Measurements from ENCODE around the gene CBR3. TPM values are rescaled to one million over a fixed set of nuclear protein-coding genes. Genes with fewer than 3 reads are reported as not detected.
"Not testable (repeated sequence)": the region's sequence is repeated elsewhere in the genome, so short reads cannot be mapped to it uniquely, and the experiment has no call there.

Gene CBR3
- 6.5 TPM for total RNA-seq

DNA sequence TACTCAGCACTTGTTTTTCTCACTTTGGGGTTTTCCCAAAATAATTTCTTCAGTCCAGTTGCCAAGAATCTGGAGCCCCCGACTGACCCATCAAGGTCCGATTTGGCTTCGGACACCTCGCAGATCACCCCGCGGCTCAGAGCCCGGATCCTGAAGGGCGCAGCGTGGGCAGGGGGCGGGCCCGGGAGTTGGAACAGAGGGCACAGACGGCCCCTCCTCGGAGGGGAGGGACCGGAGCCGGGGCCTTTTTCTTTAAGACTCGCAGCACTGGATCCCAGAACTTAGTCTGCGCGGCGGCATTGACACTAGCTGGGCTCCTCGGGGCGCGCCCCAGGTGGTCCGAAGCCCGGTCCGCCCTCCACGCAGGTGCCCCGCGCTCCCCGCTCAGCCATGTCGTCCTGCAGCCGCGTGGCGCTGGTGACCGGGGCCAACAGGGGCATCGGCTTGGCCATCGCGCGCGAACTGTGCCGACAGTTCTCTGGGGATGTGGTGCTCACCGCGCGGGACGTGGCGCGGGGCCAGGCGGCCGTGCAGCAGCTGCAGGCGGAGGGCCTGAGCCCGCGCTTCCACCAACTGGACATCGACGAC is at the start of gene CBR3:
Gene CBR3 (plus strand): TSS at position 277 of the 588 bp plus-strand sequence. CDS start 114 bp downstream, at position 391.
- DNase-seq: peak; percentile 59

GRCh38 chr21:36087362-36088138 is 47.3 kb upstream of the CBR3 start:
- DNase-seq: peak; percentile 75

DNA sequence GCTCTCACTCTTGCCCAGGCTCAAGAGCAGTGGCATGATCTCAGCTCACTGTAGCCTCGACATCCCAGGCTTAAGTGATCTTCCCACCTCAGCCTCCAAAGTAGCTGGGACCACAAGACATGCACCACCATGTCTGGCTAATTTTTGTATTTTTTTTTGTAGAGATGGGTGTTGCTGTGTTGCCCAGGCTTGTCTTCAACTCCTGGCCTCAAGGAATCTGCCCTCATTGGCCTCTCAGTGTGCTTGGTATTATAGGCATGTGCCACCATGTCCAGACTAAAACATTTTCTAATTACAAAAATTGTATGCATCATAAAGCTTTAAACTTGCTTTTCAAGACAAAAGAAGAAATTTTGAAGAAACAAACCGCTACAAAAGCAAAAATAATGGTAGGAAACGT is 44.9 kb upstream of the CBR3 start:
- DNase-seq: no peak

DNA sequence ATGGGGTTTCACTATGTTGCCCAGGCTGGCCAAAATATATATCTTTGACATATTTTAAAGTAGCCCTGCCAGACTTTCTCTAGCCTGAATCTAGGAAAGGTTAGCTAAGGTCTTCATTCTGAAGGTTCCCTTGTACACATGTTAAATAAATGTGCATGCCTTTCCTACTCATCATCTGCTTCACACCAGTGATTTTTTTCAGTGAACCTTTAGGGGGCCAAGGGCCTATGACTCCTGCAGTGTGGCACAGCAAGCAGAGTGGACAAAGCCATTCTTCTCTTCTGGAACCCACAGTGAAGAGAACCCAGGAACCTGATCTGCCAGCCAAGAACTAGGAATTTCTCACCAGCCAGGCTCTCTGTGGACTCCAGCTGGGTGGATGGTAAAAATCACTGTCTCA is 42.2 kb upstream of the CBR3 start:
- no peak for DNase-seq

DNA sequence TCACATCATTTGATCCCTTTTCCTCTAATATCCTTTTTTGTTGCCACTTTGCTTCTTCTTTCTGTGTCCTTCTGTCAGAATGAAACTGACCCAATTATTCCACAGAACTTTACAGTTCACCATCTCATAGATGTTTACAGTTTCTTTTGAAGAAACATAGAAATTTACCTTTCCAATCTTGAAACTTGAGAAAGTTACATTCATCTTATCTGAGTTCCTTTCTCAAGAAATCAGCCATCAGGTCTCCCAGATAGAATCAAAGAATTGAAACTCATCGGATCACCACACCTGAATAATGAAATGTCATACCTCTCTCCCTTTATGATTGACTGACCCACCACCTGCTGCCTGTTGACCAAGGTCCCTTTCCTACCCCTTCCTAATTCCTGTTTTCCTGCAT is 41.4 kb upstream of the CBR3 start:
- no peak for DNase-seq

DNA sequence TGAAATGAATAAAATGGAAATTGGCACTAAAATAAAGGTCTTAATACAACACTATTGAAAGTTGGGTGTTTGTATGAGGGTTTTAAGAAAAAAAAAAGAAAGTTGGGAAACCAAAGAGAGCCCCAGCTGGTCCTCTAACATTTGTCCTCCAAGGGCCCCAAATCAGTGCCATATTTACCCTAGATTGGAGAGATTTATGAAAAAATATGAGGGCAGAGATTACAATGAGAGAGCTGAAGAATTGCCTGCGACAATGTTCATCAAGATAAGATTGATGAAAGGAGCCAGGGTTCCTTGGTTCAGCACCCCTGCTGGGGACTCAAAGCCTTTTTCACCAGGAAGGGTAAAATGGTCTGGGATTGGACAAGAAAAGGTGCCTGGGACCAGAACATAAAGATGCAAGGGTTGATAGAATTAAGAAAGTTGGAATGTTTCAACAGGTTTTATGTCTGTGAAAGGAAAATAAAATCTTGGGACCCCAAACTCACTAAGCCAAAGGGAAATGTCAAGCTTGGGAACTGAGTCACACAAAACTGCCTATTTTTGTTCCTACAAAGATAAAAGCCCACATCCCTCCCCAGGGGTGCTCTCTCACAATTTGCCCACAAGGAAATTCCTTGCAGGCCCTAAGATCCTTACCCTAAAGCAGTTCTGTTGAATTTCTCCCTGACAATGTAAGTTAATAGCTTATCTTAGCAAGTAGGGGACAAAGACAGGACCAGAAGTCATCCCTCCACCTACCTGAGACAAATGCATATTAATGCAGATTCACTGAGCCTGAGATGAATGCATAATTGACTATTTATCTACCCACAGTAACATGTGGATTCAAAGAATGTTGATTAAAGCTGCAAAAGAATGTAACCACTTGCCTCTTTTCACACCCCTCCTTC is 38.2 kb upstream of the CBR3 start:
- no peak for DNase-seq

- no peak for DNase-seq
These were observed 37.3 kb upstream of the CBR3 start for GRCh38 chr21:36097427-36098181.

DNA sequence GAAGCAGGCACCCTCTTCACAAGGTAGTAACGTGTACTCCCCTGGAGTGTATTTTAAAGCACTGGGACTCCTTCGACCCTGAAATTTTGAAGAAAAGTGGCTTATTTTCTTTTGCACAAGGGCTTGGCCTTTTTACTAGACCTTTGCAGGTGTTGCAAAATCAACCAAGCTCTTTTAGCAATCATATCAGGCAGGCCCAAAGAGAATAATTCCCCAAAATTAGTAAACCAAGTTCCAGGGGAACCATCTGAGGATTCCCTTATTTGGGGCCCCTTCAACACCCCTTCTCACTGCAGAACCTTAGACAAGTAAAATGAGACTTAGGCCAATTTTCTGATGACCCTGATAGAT is 36.7 kb upstream of the CBR3 start:
- no peak for DNase-seq

GRCh38 chr21:36099000-36099399 is 35.9 kb upstream of the CBR3 start:
- DNase-seq: no peak

DNA sequence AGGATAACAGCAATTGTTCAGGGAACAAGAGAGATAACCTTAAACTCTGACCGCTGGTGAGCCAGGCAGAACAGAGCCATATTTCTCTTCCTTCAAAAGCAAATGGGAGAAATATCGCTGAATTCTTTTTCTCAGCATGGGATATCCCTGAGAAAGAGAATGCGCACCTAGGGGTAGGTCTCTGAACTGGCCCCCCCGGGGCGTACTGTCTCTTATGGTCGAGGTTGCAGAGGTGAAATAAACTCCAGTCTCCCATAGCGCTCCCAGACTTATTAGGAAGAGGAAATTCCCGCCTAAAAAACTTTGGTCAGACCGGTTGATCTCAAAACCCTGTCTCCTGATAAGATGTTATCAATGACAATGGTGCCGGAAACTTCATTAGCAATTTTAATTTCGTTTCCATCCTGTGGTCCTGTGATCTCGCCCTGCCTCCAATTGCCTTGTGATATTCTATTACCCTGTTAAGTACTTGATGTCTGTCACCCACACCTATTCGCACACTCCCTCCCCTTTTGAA is 35.1 kb upstream of the CBR3 start:
- DNase-seq: not testable (repeated sequence)

DNA sequence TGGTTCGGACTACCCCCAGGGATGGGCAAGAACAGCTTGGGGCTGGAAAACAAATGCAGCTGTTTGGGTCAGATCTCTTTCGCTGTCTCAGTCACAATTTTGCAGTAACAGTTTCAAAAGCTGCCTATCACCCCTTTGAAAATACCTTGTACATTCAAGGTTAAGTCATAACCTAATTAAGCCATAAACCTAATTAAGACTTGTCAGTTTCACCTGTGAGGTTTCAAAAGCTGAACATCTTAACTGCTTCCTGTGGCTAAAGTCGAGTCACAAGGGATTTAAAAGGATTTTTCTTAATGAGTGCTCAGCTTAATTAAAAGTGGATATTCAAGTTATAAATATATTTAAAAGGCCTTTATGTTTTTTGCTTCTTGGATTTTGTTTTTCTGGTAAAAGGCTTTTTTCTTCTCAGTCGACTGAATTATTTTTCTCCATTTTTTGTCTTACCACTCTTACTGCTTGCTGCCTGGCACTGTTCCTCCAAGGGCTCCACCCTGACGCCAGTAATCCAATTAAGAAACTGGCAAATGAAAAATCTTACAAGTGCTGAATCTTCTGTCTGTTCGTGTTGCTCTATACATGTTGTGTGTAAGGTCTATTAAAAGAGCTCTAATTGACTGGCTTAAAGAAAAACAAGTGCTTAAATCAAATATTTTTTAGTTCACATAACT is 33.8 kb upstream of the CBR3 start:
- no peak for DNase-seq

GRCh38 chr21:36103434-36103833 is 31.4 kb upstream of the CBR3 start:
- no peak for DNase-seq

GRCh38 chr21:36104317-36105300 is 30.3 kb upstream of the CBR3 start:
- DNase-seq: peak; percentile 66

DNA sequence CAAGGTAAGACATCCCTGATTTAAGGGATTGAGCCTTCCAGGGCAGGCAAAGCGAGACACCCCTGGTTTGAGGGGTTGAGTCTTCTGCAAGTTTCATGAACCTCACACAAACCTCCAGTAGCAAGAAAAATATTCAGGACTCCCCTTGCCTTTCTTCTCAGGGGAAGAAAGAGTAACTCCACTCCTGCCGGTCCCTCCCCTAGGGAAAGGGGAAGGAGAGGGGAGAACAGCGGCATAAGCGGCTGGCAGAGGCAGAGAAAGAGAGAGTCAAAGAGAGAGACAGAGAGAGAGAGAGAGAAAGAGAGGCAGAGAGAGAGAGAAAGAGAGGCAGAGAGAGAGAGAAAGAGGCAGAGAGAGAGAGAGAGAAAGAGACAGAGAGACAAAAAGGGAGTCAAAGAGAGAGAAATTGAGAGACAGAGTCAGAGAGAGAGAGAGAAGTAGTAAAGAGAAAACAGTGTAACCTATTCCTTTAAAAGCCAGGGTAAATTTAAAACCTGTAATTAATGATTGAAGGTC is 29.5 kb upstream of the CBR3 start:
- no peak for DNase-seq

GRCh38 chr21:36109868-36110267 is 25.0 kb upstream of the CBR3 start:
- no peak for DNase-seq

DNA sequence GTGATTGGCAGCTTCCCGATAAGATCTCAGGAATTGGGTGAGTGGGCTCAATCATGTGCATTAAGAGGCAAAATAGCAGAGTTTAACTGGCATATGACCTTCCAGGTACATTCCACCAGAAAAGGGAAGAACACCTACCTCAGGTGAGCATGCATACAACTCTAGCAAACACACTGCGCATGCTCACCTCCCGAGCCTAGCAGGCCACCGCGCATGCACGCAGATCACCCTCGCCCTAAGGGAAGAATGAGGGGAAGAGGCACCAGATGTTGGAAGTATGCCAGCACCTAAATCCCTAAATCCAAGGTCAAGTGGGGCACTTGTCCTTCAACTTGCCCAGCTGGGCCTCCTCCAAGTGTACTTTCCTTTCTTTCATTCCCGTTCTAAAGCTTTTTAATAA is 23.6 kb upstream of the CBR3 start:
- no peak for DNase-seq

- no peak for DNase-seq
These were observed 21.0 kb upstream of the CBR3 start for GRCh38 chr21:36113647-36114428.

GRCh38 chr21:36115138-36115730 is 19.6 kb upstream of the CBR3 start:
- no peak for DNase-seq

DNA sequence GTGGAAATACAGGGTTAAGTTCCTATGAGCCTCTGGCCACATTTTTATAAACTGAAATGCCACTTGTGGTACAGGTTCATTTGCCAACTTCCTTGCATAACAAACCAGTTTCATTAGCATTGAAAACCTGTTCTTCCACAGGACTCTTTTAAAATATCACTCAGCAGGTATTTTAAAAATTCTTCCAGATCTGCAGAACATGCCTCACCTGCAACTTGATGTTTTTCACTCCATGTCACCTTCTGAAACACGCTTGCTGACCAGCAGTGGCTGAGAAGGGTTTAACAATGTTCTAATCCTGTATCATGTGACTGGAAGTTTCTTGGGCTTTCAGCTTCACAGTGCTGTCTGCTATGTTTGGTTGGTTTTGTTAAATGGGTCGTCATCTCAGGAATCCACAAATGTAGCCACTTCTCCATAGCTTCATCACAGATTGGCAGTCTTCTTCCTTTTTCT is 17.6 kb upstream of the CBR3 start:
- no peak for DNase-seq

Measured in tongue (tissue), 2 donors.